DMS153 (cell line): ENCODE measurements around the gene LZTR1.

Source experiments
- DNase-seq: peaks from one replicate; lab custom pipeline; 2025; lab: John Stamatoyannopoulos, UW

Gene LZTR1

GRCh38 chr22:20980938-20981722 lies 967 bp upstream of the LZTR1 start:
- DNase-seq, result no peak

GRCh38 chr22:20982563-20982882 lies 426 bp downstream of the LZTR1 start:
- no peak for DNase-seq

DNA sequence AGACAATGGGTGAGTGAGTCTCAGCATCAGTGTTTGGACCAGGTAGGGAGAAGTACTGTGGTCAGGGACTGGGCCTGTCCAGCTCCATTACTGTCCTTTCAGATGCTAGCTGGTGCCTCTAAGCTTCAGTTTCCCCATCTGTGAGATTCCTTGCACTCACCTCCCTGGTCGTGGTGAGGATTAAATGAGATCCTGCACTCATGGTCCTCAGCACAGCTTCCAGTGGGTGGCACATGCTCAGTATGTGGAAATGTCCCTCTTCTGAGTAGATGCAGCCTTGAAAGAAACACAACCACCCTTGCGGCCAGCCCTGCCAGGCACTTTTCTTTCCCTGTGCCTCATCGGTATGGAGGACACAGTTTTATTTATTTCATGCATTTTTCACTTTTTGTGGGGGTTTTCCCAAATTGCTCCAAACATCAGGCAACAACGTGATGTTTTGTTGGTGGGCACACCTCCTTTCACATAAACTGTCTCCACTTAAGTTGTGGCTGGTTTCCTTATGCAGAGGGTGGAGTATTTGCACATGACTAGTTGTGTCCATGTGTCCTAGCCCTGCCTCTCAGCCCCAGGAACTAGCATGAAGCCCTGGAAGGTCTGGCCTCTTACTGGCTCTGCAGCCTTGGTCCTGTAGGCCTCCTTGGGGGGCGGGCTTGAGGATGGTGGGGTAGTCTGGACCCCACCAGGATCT lies 1.1 kb downstream of the LZTR1 start:
- no peak for DNase-seq

DNA sequence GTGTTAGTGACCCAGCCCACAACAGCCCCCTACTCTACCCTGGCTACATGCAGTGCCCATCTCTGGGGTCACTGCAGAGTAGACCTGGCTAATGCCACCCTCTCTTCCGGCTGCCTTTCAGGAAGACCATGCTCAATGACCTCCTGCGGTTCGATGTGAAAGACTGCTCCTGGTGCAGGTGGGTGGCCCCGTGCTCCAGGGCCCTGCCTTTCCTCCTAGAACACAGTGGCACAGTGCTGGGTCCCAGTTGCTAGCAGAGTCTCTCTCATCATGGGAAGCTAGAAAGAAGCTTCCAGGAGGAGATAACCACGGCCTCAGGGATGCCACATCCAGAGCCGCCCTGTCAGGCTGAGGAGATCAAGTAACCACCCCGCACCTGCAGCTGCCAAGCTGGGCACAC lies 3.6 kb downstream of the LZTR1 start:
- no peak for DNase-seq

DNA sequence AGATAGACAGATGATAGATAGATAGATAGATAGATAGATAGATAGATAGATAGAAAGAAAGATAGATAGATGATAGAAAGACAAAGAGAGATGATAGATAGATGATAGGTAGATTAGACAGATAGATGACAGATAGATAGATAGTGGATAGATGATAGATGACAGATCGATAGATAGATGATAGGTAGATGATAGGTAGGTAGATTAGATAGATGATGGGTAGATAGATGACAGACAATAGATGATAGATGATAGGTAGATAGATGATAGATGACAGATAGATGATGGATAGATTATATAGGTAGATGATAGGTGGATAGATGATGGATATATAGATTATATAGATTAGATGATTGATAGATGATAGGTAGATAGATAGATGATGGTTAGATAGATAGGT lies 4.3 kb downstream of the LZTR1 start:
- DNase-seq, result no peak

DNA sequence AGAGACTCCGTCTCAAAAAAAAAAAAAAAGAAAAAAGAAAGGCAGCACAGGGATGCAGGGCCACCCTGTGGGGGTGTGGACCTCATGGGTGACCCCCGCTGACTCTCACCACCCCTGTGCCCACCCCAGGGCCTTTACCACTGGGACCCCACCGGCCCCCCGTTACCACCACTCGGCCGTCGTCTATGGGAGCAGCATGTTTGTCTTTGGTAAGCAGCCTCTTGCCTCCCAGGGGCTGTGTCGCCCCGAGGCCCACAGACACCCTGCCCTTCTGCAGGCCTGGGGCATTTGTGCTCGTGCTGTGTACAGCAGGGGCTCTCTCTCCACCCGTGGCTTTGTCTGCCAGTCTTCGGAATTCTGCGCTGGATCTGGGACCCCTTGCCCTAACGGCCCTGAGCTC lies 5.3 kb downstream of the LZTR1 start:
- no peak for DNase-seq

GRCh38 chr22:20988573-20989322 lies 6.7 kb downstream of the LZTR1 start:
- DNase-seq, result no peak

GRCh38 chr22:20989323-20990138 lies 7.4 kb downstream of the LZTR1 start:
- DNase-seq, result no peak

GRCh38 chr22:20990184-20991180 lies 8.4 kb downstream of the LZTR1 start:
- DNase-seq, result no peak

GRCh38 chr22:20991252-20992055 lies 9.4 kb downstream of the LZTR1 start:
- no peak for DNase-seq

GRCh38 chr22:20992056-20992442 lies 10.0 kb downstream of the LZTR1 start:
- no peak for DNase-seq

- DNase-seq, result no peak
Observed at GRCh38 chr22:20992456-20993303, 10.6 kb downstream of the LZTR1 start.

- DNase-seq, result no peak
Observed at GRCh38 chr22:20993304-20994127, 11.4 kb downstream of the LZTR1 start.

DNA sequence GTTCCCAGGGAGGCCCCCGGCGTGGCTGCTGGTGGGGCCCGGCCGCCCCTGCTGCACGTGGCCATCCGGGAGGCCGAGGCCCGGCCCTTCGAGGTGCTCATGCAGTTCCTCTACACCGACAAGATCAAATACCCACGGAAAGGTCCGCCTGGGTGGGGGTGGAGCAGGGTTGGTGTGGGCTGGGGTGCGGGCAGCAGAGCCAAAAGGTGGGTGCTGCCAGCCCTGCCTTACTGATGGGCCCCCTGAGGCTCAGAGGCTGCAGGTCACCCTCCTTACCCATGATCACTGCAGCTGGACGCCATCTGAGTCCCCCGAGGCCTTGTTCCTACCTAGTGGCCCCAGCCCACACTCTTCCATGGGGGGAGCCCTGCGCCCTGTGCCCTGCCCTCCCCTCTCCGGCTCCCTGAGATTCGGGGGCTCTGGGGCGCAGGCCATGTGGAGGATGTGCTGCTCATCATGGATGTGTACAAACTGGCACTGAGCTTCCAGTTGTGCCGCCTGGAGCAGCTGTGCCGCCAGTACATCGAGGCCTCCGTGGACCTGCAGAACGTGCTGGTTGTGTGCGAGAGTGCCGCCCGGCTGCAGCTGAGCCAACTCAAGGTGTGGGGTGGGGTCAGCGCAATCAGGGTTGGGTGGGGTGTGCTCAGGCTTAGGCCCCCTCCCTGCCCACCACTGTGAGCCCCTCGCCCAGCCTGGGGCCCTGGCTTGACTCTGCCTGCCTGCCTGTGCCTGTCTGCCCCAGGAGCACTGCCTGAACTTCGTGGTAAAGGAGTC lies 12.2 kb downstream of the LZTR1 start:
- no peak for DNase-seq

- no peak for DNase-seq
Observed at GRCh38 chr22:20994902-20995241, 12.8 kb downstream of the LZTR1 start.

DNA sequence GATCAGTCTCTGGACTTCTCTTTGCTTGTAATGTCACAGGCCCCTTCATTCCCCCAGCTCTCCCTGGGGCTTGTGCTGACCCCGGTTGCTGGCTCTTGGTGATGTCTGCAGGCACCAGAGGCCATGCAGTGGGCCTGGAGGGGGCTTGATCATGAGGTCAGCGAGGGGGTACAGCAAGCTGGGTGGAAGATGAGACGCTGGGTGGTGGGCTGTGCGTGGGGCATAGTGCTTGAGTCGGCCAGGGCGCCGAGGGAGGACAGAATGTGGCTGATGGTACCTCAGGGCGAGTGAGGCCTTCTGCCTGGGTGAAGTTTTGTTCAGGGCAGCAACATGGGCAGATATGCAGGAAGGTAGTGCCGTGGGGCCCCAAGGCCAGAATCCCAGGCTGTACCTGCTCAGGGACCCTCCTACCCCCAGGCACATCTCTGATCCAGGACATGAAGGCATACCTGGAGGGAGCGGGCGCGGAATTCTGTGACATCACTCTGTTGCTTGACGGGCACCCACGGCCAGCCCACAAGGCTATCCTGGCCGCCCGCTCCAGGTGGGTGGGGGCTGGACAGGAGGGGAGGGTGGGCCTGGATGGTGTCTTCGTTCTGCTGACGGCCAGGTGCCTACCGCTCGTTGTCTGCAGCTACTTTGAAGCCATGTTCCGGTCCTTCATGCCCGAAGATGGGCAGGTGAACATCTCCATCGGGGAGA lies 13.4 kb downstream of the LZTR1 start:
- DNase-seq, result no peak

- DNase-seq, result no peak
Observed at GRCh38 chr22:20996031-20996410, 13.9 kb downstream of the LZTR1 start.
